Mucosa of descending colon (tissue), 3 donors: Measurements from ENCODE around the gene SYVN1. TPM values are rescaled to one million over a fixed set of nuclear protein-coding genes. Genes with fewer than 3 reads are reported as not detected.

Source experiments
- ATAC-seq: fragments of 200-7000 bp; cut with Tn5 transposase; one replicate; pipeline ENCODE4 v1.9.1; 2020; ENCODE audit warnings: mild to moderate bottlenecking, moderate library complexity
- DNase-seq, 3 donors: peaks; one replicate each; pipeline ENCODE4 v3.0.0-alpha.2; 2020
- H3K36me3 ChIP-seq: fragments of 200-600 bp; one replicate; pipeline ENCODE4 v1.8.0; 2021; ENCODE audit warnings: low read depth, mild to moderate bottlenecking
- H3K4me1 ChIP-seq: fragments of 200-600 bp; one replicate; pipeline ENCODE4 v1.8.0; 2021; ENCODE audit warnings: low read depth, mild to moderate bottlenecking
- H3K4me3 ChIP-seq: fragments of 200-600 bp; one replicate; pipeline ENCODE4 v1.8.0; 2021; ENCODE audit warnings: mild to moderate bottlenecking
- H3K9me3 ChIP-seq: fragments of 200-600 bp; one replicate; pipeline ENCODE4 v1.8.0; 2021; ENCODE audit warnings: mild to moderate bottlenecking
- intact Hi-C, 2 donors: fragments of 100-400 bp; cut with DNase I in 1 of 2; cut with micrococcal nuclease in 1 of 2; formaldehyde crosslinking; loops; one replicate each; pipeline versions ENCODE4 v1.11.0 to v1.11.1; 2022; cut with DNase I, micrococcal nuclease
- total RNA-seq, 3 donors: library from RNA; stranded (reverse); fragmentation: NEBNext Ultra II Directional in 2 of 3; extraction: Animal tissue kit (Norgen Biotek cat#: 25700) in 2 of 3; gene quantifications; one replicate each; pipeline versions ENCODE4 v1.2.1 to v1.2.4, GENCODE V29; 2021 to 2023
- TF ChIP-seq, protein P1 (sequence below): fragments of 200-600 bp; IDR thresholded peaks from one replicate; pipeline ENCODE4 v1.8.0; 2022; ENCODE audit warnings: antibody characterized with exemption, mild to moderate bottlenecking
- donor health status: DM: no; HTN: no; CAD: no; lungs with moderate emphysema.
- donor health status: DM: no; HTN: no; CAD: no.
- donor health status: DM: no; HTN: yes; CAD: no.

SYVN1 gene
- total RNA-seq, 3 donors from 2014 or later = 59.7 to 62.2 (median 60.3) TPM

- TF ChIP-seq, protein P1, sequence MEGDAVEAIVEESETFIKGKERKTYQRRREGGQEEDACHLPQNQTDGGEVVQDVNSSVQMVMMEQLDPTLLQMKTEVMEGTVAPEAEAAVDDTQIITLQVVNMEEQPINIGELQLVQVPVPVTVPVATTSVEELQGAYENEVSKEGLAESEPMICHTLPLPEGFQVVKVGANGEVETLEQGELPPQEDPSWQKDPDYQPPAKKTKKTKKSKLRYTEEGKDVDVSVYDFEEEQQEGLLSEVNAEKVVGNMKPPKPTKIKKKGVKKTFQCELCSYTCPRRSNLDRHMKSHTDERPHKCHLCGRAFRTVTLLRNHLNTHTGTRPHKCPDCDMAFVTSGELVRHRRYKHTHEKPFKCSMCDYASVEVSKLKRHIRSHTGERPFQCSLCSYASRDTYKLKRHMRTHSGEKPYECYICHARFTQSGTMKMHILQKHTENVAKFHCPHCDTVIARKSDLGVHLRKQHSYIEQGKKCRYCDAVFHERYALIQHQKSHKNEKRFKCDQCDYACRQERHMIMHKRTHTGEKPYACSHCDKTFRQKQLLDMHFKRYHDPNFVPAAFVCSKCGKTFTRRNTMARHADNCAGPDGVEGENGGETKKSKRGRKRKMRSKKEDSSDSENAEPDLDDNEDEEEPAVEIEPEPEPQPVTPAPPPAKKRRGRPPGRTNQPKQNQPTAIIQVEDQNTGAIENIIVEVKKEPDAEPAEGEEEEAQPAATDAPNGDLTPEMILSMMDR = no peak
- intact Hi-C loops = no loop called here
- Histone ChIP-seq H3K9me3 (no peaks in the 10 kb centered on the region), H3K36me3 (peaks cover 22% of the 10 kb centered on the region), H3K4me3 (no peak overlapping the region), H3K4me1 (peaks cover 22% of the 10 kb centered on the region)
- ATAC-seq = no peak
- peak in 2 of 3 donors; percentile 42 to 68 for DNase-seq
Measured at GRCh38 chr11:65132238-65132987, 1.9 kb downstream of the SYVN1 start.

GRCh38 chr11:65131895-65132237 lies 2.5 kb downstream of the SYVN1 start:
- Histone ChIP-seq H3K9me3 (no peaks in the 10 kb centered on the region), H3K4me3 (no peak overlapping the region), H3K36me3 (peaks cover 22% of the 10 kb centered on the region), H3K4me1 (peaks cover 22% of the 10 kb centered on the region)
- TF ChIP-seq, protein P1 = no peak
- intact Hi-C loops = no loop called here
- ATAC-seq (no peak), DNase-seq (no peak)

GRCh38 chr11:65131417-65131776 lies 2.9 kb downstream of the SYVN1 start:
- Histone ChIP-seq H3K9me3 (no peaks in the 10 kb centered on the region), H3K4me1 (peaks cover 22% of the 10 kb centered on the region), H3K4me3 (no peak overlapping the region), H3K36me3 (peaks cover 27% of the 10 kb centered on the region)
- TF ChIP-seq, protein P1 = no peak
- intact Hi-C loops = no loop called here
- ATAC-seq (no peak), DNase-seq (no peak)

GRCh38 chr11:65130631-65131416 lies 3.5 kb downstream of the SYVN1 start:
- peaks cover 31% of the 10 kb centered on the region for H3K36me3 ChIP-seq
- no peak overlapping the region for H3K4me3 ChIP-seq
- H3K9me3 ChIP-seq = no peaks in the 10 kb centered on the region
- peak in 1 of 3 donors; percentile 25 for DNase-seq
- peaks cover 19% of the 10 kb centered on the region for H3K4me1 ChIP-seq
- no peak for ATAC-seq
- TF ChIP-seq, protein P1 = no peak
- intact Hi-C loops = no loop called here

- no peak overlapping the region for H3K4me3 ChIP-seq
- peaks cover 31% of the 10 kb centered on the region for H3K36me3 ChIP-seq
- no peaks in the 10 kb centered on the region for H3K9me3 ChIP-seq
- H3K4me1 ChIP-seq = peaks cover 13% of the 10 kb centered on the region
- DNase-seq (peak in 1 of 3 donors; percentile 25), ATAC-seq (no peak)
- TF ChIP-seq, protein P1 = no peak
- intact Hi-C loops = no loop called here
Measured at GRCh38 chr11:65129649-65130441, 4.5 kb downstream of the SYVN1 start.
